ENCODE measurements around the gene ZDHHC12. TPM values are rescaled to one million over a fixed set of nuclear protein-coding genes. Genes with fewer than 3 reads are reported as not detected.
A peak's percentile ranks its signal among the peaks of the same experiment; 100 is the strongest.

Gene ZDHHC12
- total and polyA plus RNA-seq, 2 donors (not counting 3 experiments of a cell fraction or from before 2014, with no cell fraction given), result 28.8 to 62.0 TPM

- Histone ChIP-seq H3K9me1 (replicated peaks; ENCODE audit: control insufficient read depth, extremely low read depth, insufficient read depth, low read length) (no peaks in the 10 kb centered on the region), H3K4me1 (ENCODE audit: control insufficient read depth, extremely low read depth, insufficient read depth, low read length) (peaks cover 14% of the 10 kb centered on the region), H4K20me1 (replicated peaks; ENCODE audit: control insufficient read depth, extremely low read depth, insufficient read depth, low read length) (peaks cover 2% of the 10 kb centered on the region), H3K27ac (ENCODE audit: insufficient read depth, low read depth, low read length) (no peak overlapping the region), H3K79me2 (ENCODE audit: control insufficient read depth, insufficient read depth, low read length) (peaks cover 24% of the 10 kb centered on the region), H3K9ac (replicated peaks; ENCODE audit: extremely low read depth, insufficient read depth, low read length) (no peak overlapping the region), H3K36me3 (ENCODE audit: control insufficient read depth in 2 of 2, extremely low read depth in 1 of 2, insufficient read depth in 2 of 2, low read length in 2 of 2) (no peaks in the 10 kb centered on the region), H3K9me3 (replicated peaks; ENCODE audit: control insufficient read depth, insufficient read depth, low read length) (no peaks in the 10 kb centered on the region), H3K4me3 (replicated peaks in 1 of 3; ENCODE audit: insufficient read depth in 1 of 3, low read depth in 1 of 3, low read length in 3 of 3) (no peak overlapping the region), H3K27me3 (ENCODE audit: control insufficient read depth in 2 of 2, insufficient read depth in 2 of 2, low read length in 2 of 2) (no peaks in the 10 kb centered on the region), H2AFZ (ENCODE audit: low read depth, low read length) (no peak overlapping the region), H3K4me2 (ENCODE audit: insufficient read depth, low read length) (no peak overlapping the region)
- no TSS peak for BruUV-seq (replicated peaks)
- ChIA-PET POLR2A (no interaction called here), CTCF (interaction anchor here (1.1 to 1.7 kb wide), 2 partner anchors 14 to 50 kb away, joined by 3 to 10 read pairs; no protein-coding TSS in a partner anchor)
- no peak for DNase-seq (ENCODE audit: low read depth, low spot score)
- intact Hi-C loops (cut with micrococcal nuclease) (loop anchor here (5.0 kb wide), 1 partner anchor 134 kb away; the partner anchor contains the start of gene SPTAN1), dilution Hi-C loops (cut with MboI; ENCODE audit: extremely low pct_ligation_motif_present, low sequenced_read_pairs) (no loop called here)
- TF ChIP-seq EZH2 (IDR thresholded peaks at IDR 0.05; ENCODE audit: borderline replicate concordance, low read depth, low read length, severe bottlenecking), result no peak
- no peak for FAIRE-seq
Observed at GRCh38 chr9:128685636-128686489, 38.1 kb downstream of the ZDHHC12 start.

- Histone ChIP-seq H3K4me3 (replicated peaks in 1 of 3; ENCODE audit: insufficient read depth in 1 of 3, low read depth in 1 of 3, low read length in 3 of 3) (peak overlapping the region; percentile 58 to 90 (median 87)), H3K79me2 (ENCODE audit: control insufficient read depth, insufficient read depth, low read length) (peaks cover 13% of the 10 kb centered on the region), H3K4me2 (ENCODE audit: insufficient read depth, low read length) (peak overlapping the region; percentile 91), H3K27ac (ENCODE audit: insufficient read depth, low read depth, low read length) (peak overlapping the region; percentile 65), H3K9ac (replicated peaks; ENCODE audit: extremely low read depth, insufficient read depth, low read length) (peak overlapping the region; percentile 92), H4K20me1 (replicated peaks; ENCODE audit: control insufficient read depth, extremely low read depth, insufficient read depth, low read length) (no peaks in the 10 kb centered on the region), H3K4me1 (ENCODE audit: control insufficient read depth, extremely low read depth, insufficient read depth, low read length) (peaks cover 11% of the 10 kb centered on the region), H3K27me3 (ENCODE audit: control insufficient read depth in 2 of 2, insufficient read depth in 2 of 2, low read length in 2 of 2) (no peaks in the 10 kb centered on the region), H3K9me1 (replicated peaks; ENCODE audit: control insufficient read depth, extremely low read depth, insufficient read depth, low read length) (no peaks in the 10 kb centered on the region), H3K36me3 (ENCODE audit: control insufficient read depth in 2 of 2, extremely low read depth in 1 of 2, insufficient read depth in 2 of 2, low read length in 2 of 2) (no peaks in the 10 kb centered on the region), H3K9me3 (replicated peaks; ENCODE audit: control insufficient read depth, insufficient read depth, low read length) (no peaks in the 10 kb centered on the region), H2AFZ (ENCODE audit: low read depth, low read length) (peak overlapping the region; percentile 59)
- peak; percentile 82 for FAIRE-seq
- TF ChIP-seq POLR2A (IDR thresholded peaks at IDR 0.05; ENCODE audit: low read depth, low read length) (peak; percentile 90), POLR2AphosphoS5 (IDR thresholded peaks at IDR 0.05; ENCODE audit: insufficient read depth, low read depth, low read length) (peak; percentile 82), MYC (IDR thresholded peaks at IDR 0.05; ENCODE audit: low read depth, low read length) (no peak), EZH2 (IDR thresholded peaks at IDR 0.05; ENCODE audit: borderline replicate concordance, low read depth, low read length, severe bottlenecking) (no peak), JUN (IDR thresholded peaks at IDR 0.05; ENCODE audit: borderline replicate concordance, insufficient read depth, insufficient read length, low read depth) (no peak), MAX (IDR thresholded peaks at IDR 0.05; ENCODE audit: insufficient read depth, insufficient read length) (peak; percentile 77)
- peak; percentile 76 for DNase-seq (ENCODE audit: low read depth, low spot score)
- ChIA-PET CTCF (interaction anchor here (0.9 to 1.7 kb wide), 7 partner anchors 12 to 134 kb away, joined by 3 to 10 read pairs (median 4); partner anchors contain the start of genes DYNC2I2, ENDOG and PKN3), POLR2A (interaction anchor here (0.9 kb wide), 1 partner anchor 49 kb away, joined by 3 read pairs; no protein-coding TSS in a partner anchor)
- no TSS peak for BruUV-seq (replicated peaks)
- intact Hi-C loops (cut with micrococcal nuclease) (loop anchor here (5.0 kb wide), 1 partner anchor 132 kb away; the partner anchor contains the start of gene SPTAN1), dilution Hi-C loops (cut with MboI; ENCODE audit: extremely low pct_ligation_motif_present, low sequenced_read_pairs) (no loop called here)
Observed at GRCh38 chr9:128684325-128685199, 39.4 kb downstream of the ZDHHC12 start.
